ENCODE data around the gene GMIP. TPM values are rescaled to one million over a fixed set of nuclear protein-coding genes. Genes with fewer than 3 reads are reported as not detected.

Gene GMIP
- total and polyA plus RNA-seq, 9 donors: 3.3 to 6.9 (median 4.4) TPM

DNA sequence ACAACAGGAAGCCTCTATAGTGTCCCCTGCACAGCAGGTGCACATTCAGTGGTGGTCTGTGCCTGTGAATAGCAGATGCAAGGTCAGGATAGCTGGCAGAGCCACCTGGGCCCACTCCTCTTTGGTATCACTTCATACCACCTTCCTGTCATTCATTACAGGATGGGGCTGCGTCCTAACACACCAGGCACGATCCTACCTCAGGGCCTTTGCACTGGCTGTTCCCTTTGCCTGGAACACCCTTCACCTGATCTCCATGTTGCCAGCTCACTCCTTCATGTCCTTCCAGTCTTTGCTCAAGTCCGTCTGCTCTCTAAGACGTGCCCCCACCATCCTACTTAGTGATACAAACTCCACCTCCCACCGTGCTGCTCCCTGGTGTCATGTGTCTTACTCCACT, 10.8 kb downstream of the GMIP start:
- intact Hi-C loops (cut with DNase I): no loop called here
- H3K9me3 ChIP-seq: no peaks in the 10 kb centered on the region
- H3K27me3 ChIP-seq: no peaks in the 10 kb centered on the region
- H3K4me1 ChIP-seq (ENCODE audit: insufficient read depth): no peaks in the 10 kb centered on the region
- WGBS, 3 donors: 72 to 84% (median 81%) methylated on average over 5 of the region's 5 CpGs
- TF ChIP-seq, protein P1, sequence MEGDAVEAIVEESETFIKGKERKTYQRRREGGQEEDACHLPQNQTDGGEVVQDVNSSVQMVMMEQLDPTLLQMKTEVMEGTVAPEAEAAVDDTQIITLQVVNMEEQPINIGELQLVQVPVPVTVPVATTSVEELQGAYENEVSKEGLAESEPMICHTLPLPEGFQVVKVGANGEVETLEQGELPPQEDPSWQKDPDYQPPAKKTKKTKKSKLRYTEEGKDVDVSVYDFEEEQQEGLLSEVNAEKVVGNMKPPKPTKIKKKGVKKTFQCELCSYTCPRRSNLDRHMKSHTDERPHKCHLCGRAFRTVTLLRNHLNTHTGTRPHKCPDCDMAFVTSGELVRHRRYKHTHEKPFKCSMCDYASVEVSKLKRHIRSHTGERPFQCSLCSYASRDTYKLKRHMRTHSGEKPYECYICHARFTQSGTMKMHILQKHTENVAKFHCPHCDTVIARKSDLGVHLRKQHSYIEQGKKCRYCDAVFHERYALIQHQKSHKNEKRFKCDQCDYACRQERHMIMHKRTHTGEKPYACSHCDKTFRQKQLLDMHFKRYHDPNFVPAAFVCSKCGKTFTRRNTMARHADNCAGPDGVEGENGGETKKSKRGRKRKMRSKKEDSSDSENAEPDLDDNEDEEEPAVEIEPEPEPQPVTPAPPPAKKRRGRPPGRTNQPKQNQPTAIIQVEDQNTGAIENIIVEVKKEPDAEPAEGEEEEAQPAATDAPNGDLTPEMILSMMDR (IDR thresholded peaks at IDR 0.05): no peak
- TF ChIP-seq POLR2A (IDR thresholded peaks at IDR 0.05): no peak
- no peak for TF ChIP-seq EP300 (IDR thresholded peaks at IDR 0.05)
- H3K27ac ChIP-seq: no peak overlapping the region
- DNase-seq: no peak
- no peaks in the 10 kb centered on the region for H3K36me3 ChIP-seq
- no peak overlapping the region for H3K4me3 ChIP-seq

DNA sequence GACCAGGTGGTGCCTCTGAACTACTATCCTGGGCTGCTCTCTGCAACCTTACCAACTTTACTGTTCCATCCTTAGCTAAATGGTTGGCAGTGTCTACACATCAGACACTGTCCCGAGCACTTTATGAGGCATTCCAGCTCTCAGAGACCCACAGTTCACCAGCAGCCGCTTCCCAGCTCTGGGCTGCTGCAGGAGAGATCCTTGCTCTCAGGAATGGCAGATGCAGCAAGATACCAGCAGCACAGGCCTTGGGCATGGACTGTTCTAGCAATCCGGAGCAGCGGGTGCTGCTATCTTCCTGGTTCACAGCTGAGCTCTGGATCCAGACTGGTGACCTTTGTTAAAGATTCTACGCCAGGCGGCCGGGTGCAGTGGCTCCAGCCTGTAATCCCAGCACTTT, 12.1 kb downstream of the GMIP start:
- TF ChIP-seq, protein P1 (IDR thresholded peaks at IDR 0.05): no peak
- TF ChIP-seq EP300 (IDR thresholded peaks at IDR 0.05): no peak
- TF ChIP-seq POLR2A (IDR thresholded peaks at IDR 0.05): no peak
- no peak overlapping the region for H3K4me3 ChIP-seq
- WGBS, 3 donors: 86 to 89% (median 89%) methylated on average over 7 of the region's 7 CpGs

GRCh38 chr19:19630426-19630825, 13.0 kb downstream of the GMIP start:
- TF ChIP-seq POLR2A (IDR thresholded peaks at IDR 0.05) (no peak), EP300 (IDR thresholded peaks at IDR 0.05) (no peak)
- TF ChIP-seq, protein P1 (IDR thresholded peaks at IDR 0.05): no peak

More for the DNA sequence above, 12.1 kb downstream of the GMIP start:
- Histone ChIP-seq H3K4me1 (ENCODE audit: insufficient read depth) (peaks cover 2% of the 10 kb centered on the region), H3K9me3 (no peaks in the 10 kb centered on the region), H3K27me3 (no peaks in the 10 kb centered on the region), H3K36me3 (no peaks in the 10 kb centered on the region), H3K27ac (no peak overlapping the region)
- DNase-seq: no peak
- intact Hi-C loops (cut with DNase I): no loop called here

DNA sequence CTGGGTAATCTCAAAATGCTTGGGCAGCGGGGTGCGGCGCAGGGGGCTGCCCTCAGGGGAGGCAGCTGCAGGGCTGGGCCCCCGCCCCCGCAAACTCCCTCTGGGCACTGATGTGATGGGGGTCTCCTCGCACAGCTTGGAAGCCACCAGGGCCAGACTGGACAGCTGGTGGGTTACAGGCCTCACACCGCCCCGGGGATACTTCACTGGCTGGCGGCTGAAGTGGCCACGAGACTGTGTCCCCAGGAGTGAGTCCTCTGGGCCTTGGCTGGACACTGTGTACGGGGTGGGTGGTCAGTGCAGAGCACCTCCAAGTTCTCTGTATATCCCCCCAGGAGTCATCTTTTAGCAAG, 13.4 kb downstream of the GMIP start:
- Histone ChIP-seq H3K27ac (no peak overlapping the region), H3K4me1 (ENCODE audit: insufficient read depth) (peaks cover 2% of the 10 kb centered on the region), H3K27me3 (no peaks in the 10 kb centered on the region), H3K4me3 (no peak overlapping the region), H3K9me3 (no peaks in the 10 kb centered on the region), H3K36me3 (no peaks in the 10 kb centered on the region)
- DNase-seq: no peak
- WGBS, 3 donors: 96 to 97% (median 96%) methylated on average over 7 to 11 of the region's 11 CpGs
- TF ChIP-seq, protein P1 (IDR thresholded peaks at IDR 0.05): no peak
- no peak for TF ChIP-seq POLR2A (IDR thresholded peaks at IDR 0.05)
- no peak for TF ChIP-seq EP300 (IDR thresholded peaks at IDR 0.05)
- intact Hi-C loops (cut with DNase I): no loop called here

More at GRCh38 chr19:19630426-19630825, 13.0 kb downstream of the GMIP start:
- H3K4me3 ChIP-seq: no peak overlapping the region
- WGBS, 3 donors: 98 to 100% (median 99%) methylated on average over 2 of the region's 2 CpGs
- no peaks in the 10 kb centered on the region for H3K36me3 ChIP-seq
- no peak for DNase-seq
- H3K27ac ChIP-seq: no peak overlapping the region
- intact Hi-C loops (cut with DNase I): no loop called here
- no peaks in the 10 kb centered on the region for H3K27me3 ChIP-seq
- no peaks in the 10 kb centered on the region for H3K9me3 ChIP-seq
- peaks cover 2% of the 10 kb centered on the region for H3K4me1 ChIP-seq (ENCODE audit: insufficient read depth)
